B cell (primary cell): ENCODE results near the gene CRHR1. TPM values are rescaled to one million over a fixed set of nuclear protein-coding genes. Genes with fewer than 3 reads are reported as not detected.

Experiments
- ATAC-seq: fragments of 200-7000 bp; cut with Tn5 transposase; one replicate; pipeline ENCODE4 v1.10.0; 2021; ENCODE audit warnings: low read depth, mild to moderate bottlenecking, moderate number of reproducible peaks, moderate library complexity
- CTCF ChIA-PET: fragments of 350-600 bp; sonication (Branson Sonifier 250); formaldehyde crosslinking; loops from one replicate; lab custom pipeline; 2021; ENCODE audit warnings: antibody characterized with exemption, inconsistent platforms; lab: Charles Lee
- POLR2A ChIA-PET: fragments of 350-600 bp; sonication (Branson Sonifier 250); formaldehyde crosslinking; loops from one replicate; lab custom pipeline; 2021; ENCODE audit warnings: antibody characterized with exemption; lab: Charles Lee
- DNase-seq: peaks from one replicate; pipeline ENCODE4 v3.0.0; 2013
- H2AFZ ChIP-seq: 2 replicates; pipeline ENCODE4 v1.6.1; 2012; ENCODE audit warnings: mild to moderate bottlenecking, low read depth, low read length; ENCODE audit not compliant: insufficient read depth, poor library complexity, severe bottlenecking
- H3K27ac ChIP-seq, 2 donors: 1 replicate in 1 of 2; 2 replicates in 1 of 2; pipeline ENCODE4 v1.5.1; 2012 to 2013; ENCODE audit warnings: low read length in 2 of 2, mild to moderate bottlenecking in 2 of 2, moderate library complexity in 1 of 2
- H3K27me3 ChIP-seq, 4 experiments: fragments of 200-600 bp in 1 of 4; sonication (generic) in 1 of 4; replicated peaks in 1 of 4; 1 replicate in 2 of 4; 2 replicates in 2 of 4; pipeline versions ENCODE4 v1.6.1 to v1.7.0; 2013 to 2016; ENCODE audit warnings: low read length in 3 of 4, mild to moderate bottlenecking in 2 of 4, mixed read lengths in 1 of 4, moderate library complexity in 1 of 4; ENCODE audit not compliant: insufficient read depth in 4 of 4, control insufficient read depth in 3 of 4; ENCODE audit errors: control extremely low read depth in 1 of 4
- H3K36me3 ChIP-seq, 2 experiments: replicated peaks in 1 of 2; 1 replicate in 1 of 2; 2 replicates in 1 of 2; pipeline versions ENCODE4 v1.6.1 to v1.7.1; 2013; ENCODE audit warnings: low read length in 1 of 2; ENCODE audit not compliant: insufficient read depth in 2 of 2, control insufficient read depth in 1 of 2; ENCODE audit errors: control extremely low read depth in 1 of 2, extremely low read depth in 1 of 2
- H3K4me1 ChIP-seq, 2 donors: fragments of 200-600 bp in 1 of 2; sonication (generic) in 1 of 2; 1 replicate in 1 of 2; 2 replicates in 1 of 2; pipeline versions ENCODE4 v1.5.1 to v1.6.1; 2013 to 2017; ENCODE audit warnings: low read length in 2 of 2; ENCODE audit not compliant: control insufficient read depth in 2 of 2, insufficient read depth in 2 of 2
- H3K4me2 ChIP-seq: replicated peaks from 2 replicates; pipeline ENCODE3; 2012; ENCODE audit warnings: mild to moderate bottlenecking, low read depth, low read length; ENCODE audit not compliant: poor library complexity, severe bottlenecking
- H3K4me3 ChIP-seq, 5 experiments: fragments of 200-600 bp in 1 of 5; sonication (generic) in 1 of 5; 1 replicate in 3 of 5; 2 replicates in 2 of 5; pipeline versions ENCODE4 v1.5.1 to v1.7.0; 2011 to 2016; ENCODE audit warnings: low read length in 4 of 5, mild to moderate bottlenecking in 4 of 5, low read depth in 2 of 5, control low read depth in 1 of 5, moderate library complexity in 1 of 5; ENCODE audit not compliant: insufficient read depth in 1 of 5; ENCODE audit errors: control extremely low read depth in 1 of 5, extremely low read depth in 1 of 5
- H3K79me2 ChIP-seq: fragments of 200-600 bp; sonication (generic); one replicate; pipeline ENCODE4 v1.6.0; 2016; ENCODE audit warnings: low read length; ENCODE audit not compliant: control insufficient read depth, insufficient read depth
- H3K9ac ChIP-seq: fragments of 200-600 bp; sonication (generic); 2 replicates; pipeline ENCODE4 v1.6.1; 2017; ENCODE audit warnings: mild to moderate bottlenecking, low read length, moderate library complexity
- H3K9me3 ChIP-seq, 3 donors: one replicate each; pipeline versions ENCODE4 v1.6.1 to v1.7.1; 2013; ENCODE audit warnings: low read length in 2 of 3; ENCODE audit not compliant: control insufficient read depth in 2 of 3, insufficient read depth in 1 of 3; ENCODE audit errors: control extremely low read depth in 1 of 3
- H4K20me1 ChIP-seq: 2 replicates; pipeline ENCODE4 v1.6.0; 2012; ENCODE audit warnings: mild to moderate bottlenecking, low read length; ENCODE audit not compliant: insufficient read depth, control insufficient read depth, poor library complexity, severe bottlenecking
- H3K27ac Mint-ChIP-seq: one replicate; pipeline ENCODE4 v1.8.0; 2021; ENCODE audit warnings: mixed read lengths
- H3K27me3 Mint-ChIP-seq: one replicate; pipeline ENCODE4 v1.8.0; 2021; ENCODE audit warnings: mixed read lengths
- H3K4me1 Mint-ChIP-seq: one replicate; pipeline ENCODE4 v1.8.0; 2021; ENCODE audit warnings: mixed read lengths
- H3K4me3 Mint-ChIP-seq: one replicate; pipeline ENCODE4 v1.8.0; 2021; ENCODE audit warnings: mixed read lengths
- H3K9me3 Mint-ChIP-seq: one replicate; pipeline ENCODE4 v1.8.0; 2022; ENCODE audit warnings: mixed read lengths; ENCODE audit not compliant: insufficient read depth
- CTCF ChIP-seq: fragments of 200-600 bp; IDR thresholded peaks from one replicate; pipeline ENCODE4 v1.8.0; 2022; ENCODE audit warnings: antibody characterized with exemption, mild to moderate bottlenecking
- EZH2 ChIP-seq: IDR thresholded peaks from 2 replicates; pipeline ENCODE4 v1.6.1; 2012; ENCODE audit warnings: borderline replicate concordance, low read depth, mild to moderate bottlenecking, moderate library complexity, low read length; ENCODE audit not compliant: insufficient read depth, poor library complexity, severe bottlenecking
- WGBS: methylation state at CpG from one replicate; pipeline ENCODE4 v1.1.5; 2013; ENCODE audit warnings: missing lambda C conversion rate; ENCODE audit not compliant: insufficient coverage; 5-methylcytosine and 5-hydroxymethylcytosine counted together
- intact Hi-C: fragments of 100-400 bp; cut with micrococcal nuclease; formaldehyde crosslinking; loops from one replicate; pipeline ENCODE4 v1.10.0; 2022
- polyA plus RNA-seq: library from polyadenylated mRNA; depleted of rRNA; stranded (reverse); fragments of >200 nt; gene quantifications from 2 replicates; pipeline ENCODE4 v1.2.3, GENCODE V29; 2012
- total RNA-seq, 2 donors: library from RNA; stranded (reverse); fragments of 120-200 nt in 1 of 2; gene quantifications; 1 replicate in 1 of 2; 2 replicates in 1 of 2; pipeline versions ENCODE4 v1.2.3 to v1.2.4, GENCODE V29; 2013 to 2022

CRHR1 gene
- total and polyA plus RNA-seq, 2 donors (not counting 1 experiment from before 2014, with no cell fraction given) = not detected

GRCh38 chr17:45745601-45746494 is 38.3 kb upstream of the CRHR1 start:
- WGBS = 77% methylated on average over 11 of the region's 11 CpGs
- intact Hi-C loops = no loop called here
- CTCF ChIA-PET = interaction anchor here (0.5 kb wide), 1 partner anchor 86 kb away, joined by 3 read pairs; no protein-coding TSS in a partner anchor

More at GRCh38 chr17:45745601-45746494, 38.3 kb upstream of the CRHR1 start:
- Histone ChIP-seq H4K20me1 (no peaks in the 10 kb centered on the region), H3K36me3 (no peaks in the 10 kb centered on the region), H3K79me2 (no peaks in the 10 kb centered on the region), H3K4me1 (no peaks in the 10 kb centered on the region), H3K9me3 (no peaks in the 10 kb centered on the region), H3K4me2 (no peak overlapping the region), H3K9ac (no peak overlapping the region), H2AFZ (no peak overlapping the region), H3K27ac (no peak overlapping the region), H3K4me3 (no peak overlapping the region), H3K27me3 (peaks cover 0 to 14% (median 0%) of the 10 kb centered on the region in 4 experiments)
- no peak overlapping the region for H3K27ac Mint-ChIP-seq
- H3K9me3 Mint-ChIP-seq = no peaks in the 10 kb centered on the region
- TF ChIP-seq CTCF (no peak), EZH2 (no peak)
- ATAC-seq (no peak), DNase-seq (no peak)
- POLR2A ChIA-PET = no interaction called here
- H3K27me3 Mint-ChIP-seq = peaks cover 43% of the 10 kb centered on the region
- H3K4me1 Mint-ChIP-seq = no peaks in the 10 kb centered on the region
- H3K4me3 Mint-ChIP-seq = no peak overlapping the region
